HUDEP-2 (cell line): ENCODE results near the gene MDK.
A peak's percentile ranks its signal among the peaks of the same experiment; 100 is the strongest.

ENCODE experiments used
- DNase-seq, 76 experiments: peaks; one replicate each; lab custom pipeline; 2025; ENCODE audit not compliant: unreplicated experiment in 76 of 76; lab: John Stamatoyannopoulos, UW

The MDK gene

DNA sequence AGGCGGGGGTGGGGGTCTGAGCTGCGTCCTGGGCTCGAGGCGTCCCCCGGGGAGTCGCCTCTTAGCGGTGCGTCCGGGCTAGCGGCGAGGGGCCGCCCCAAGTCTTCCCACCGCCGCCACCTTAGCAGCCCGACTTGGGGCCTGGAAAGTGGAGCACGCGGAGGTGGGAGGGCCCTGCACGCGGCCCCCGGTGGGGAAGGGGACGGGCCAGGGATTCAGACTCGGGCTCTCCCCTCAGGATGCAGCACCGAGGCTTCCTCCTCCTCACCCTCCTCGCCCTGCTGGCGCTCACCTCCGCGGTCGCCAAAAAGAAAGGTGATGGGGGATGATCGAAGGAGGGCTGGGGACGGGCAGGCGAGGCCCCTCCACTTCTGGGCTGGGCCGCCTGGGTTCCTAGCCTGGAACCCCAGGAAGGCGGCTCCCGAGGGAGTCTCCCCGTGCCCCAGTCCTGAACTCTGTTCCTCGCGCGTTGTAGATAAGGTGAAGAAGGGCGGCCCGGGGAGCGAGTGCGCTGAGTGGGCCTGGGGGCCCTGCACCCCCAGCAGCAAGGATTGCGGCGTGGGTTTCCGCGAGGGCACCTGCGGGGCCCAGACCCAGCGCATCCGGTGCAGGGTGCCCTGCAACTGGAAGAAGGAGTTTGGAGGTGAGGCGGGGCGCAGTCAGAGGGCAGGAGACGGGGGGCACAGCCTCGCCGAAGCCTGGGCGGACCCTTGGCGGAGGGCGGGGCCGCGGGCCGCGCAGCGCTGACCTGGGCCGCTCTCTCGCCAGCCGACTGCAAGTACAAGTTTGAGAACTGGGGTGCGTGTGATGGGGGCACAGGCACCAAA is 563 bp downstream of the MDK start:
- no peak for DNase-seq

DNA sequence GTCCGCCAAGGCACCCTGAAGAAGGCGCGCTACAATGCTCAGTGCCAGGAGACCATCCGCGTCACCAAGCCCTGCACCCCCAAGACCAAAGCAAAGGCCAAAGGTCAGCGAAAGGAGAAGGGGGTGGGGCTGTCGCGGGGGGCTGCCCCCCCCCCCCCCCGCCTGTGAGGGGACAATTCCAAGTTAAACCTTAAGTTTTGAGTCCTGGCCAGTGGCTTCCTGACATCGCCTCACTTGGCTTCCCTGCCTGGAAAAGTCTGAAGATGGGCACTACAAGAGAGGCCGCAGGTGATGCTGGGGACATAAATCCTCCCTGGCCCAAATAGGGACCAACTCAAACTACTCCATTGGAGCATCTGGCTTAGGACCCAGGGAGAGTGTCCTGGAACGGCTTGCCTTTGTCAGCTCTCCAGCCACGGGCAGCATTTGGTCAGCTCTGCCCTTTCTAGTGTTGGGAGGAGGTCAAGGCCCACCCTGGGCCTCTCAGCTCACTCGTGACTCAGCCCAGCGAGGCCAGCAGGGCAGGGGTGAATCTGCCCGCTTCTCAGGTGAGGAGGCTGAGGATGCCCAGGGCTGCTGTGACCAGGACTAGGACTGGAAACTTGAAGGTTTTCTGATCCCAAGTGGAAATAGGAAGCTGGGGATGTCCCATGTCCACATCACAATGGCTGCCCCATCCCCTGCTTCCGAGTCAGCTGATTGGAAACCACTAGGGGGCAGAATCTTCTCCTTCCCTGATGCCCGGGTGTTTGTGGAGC is 1.4 kb downstream of the MDK start:
- peak in 7 of 76 experiments; percentile 12 to 52 (median 24) for DNase-seq

DNA sequence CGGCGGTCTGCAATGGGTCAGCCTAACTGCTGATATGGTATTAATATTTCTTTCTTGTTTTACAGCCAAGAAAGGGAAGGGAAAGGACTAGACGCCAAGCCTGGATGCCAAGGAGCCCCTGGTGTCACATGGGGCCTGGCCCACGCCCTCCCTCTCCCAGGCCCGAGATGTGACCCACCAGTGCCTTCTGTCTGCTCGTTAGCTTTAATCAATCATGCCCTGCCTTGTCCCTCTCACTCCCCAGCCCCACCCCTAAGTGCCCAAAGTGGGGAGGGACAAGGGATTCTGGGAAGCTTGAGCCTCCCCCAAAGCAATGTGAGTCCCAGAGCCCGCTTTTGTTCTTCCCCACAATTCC is 1.9 kb downstream of the MDK start:
- DNase-seq = no peak

DNA sequence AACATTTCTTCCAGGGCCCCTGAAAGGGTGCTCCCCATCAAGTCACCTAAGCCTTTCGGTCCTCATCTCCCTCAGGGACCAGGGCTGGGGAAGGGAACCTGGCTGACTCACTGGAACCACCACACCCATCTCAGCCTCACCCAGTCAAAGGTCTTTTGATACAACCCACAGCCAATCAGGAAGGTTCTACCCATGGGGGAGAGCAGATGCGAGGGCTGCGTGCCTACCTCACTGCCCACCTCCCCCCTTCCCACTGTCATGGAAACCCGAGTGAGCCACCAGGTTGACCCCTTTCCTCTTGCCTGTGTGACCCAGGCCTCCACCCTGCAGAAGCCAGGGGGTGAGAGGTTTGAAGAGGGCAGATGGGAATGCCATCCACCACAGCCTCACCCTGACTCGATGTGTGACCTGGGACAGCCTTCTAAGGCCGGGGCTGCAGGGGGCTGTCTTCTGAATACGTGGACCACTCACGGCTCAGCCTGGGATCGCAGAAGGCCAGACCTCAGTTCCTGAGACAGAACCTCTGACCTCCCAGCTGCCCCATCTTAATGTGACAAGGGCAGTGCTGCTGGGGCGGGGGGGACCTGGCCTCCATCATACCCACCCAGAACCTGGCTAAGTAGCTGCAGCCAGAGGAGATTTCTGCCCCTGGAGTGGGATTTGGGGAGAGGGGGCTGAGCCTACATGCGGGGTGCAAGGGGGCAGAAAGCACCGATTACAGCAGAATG is 2.7 kb downstream of the MDK start:
- DNase-seq = peak in 2 of 76 experiments; percentile 15 to 22

DNA sequence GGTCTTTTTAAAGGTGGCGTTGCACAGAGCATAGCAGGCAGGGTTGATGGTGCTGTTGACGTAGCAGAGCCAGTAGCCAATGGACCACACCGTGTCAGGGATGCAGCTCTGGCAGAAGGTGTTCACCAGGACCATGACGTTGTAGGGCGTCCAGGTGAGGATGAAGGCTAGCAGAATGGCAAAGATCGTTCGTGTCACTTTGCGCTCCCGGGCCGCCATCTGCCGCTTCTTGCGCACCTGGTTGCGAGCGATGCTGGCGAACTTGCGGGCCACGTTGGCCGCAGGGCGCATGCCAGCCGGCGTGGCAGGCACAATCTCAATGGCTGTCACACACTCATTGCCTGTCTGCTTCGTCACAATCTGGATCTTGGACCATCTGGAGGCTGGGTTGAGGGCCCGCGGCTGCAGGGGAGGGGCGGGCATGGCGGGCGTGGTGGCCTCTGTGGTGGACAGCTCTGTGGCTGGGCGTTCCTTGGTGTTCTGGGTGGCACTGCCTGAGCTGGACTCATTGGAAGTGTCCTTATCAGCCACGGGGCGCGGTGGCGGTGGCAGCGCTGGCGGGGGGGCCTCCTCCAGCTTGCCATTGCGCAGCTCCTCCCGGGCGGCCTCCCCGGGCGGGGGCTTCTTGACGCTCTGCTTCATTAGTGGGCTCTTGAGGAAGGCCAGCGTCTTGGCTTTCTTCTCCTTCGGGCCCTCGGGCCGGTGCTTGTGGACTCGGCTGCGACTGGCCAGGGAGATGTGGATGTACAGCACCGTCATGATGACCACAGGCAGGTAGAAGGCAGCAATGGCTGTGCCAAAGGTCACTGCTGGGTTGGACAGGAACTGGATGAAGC is 3.9 kb downstream of the MDK start:
- DNase-seq = no peak

DNA sequence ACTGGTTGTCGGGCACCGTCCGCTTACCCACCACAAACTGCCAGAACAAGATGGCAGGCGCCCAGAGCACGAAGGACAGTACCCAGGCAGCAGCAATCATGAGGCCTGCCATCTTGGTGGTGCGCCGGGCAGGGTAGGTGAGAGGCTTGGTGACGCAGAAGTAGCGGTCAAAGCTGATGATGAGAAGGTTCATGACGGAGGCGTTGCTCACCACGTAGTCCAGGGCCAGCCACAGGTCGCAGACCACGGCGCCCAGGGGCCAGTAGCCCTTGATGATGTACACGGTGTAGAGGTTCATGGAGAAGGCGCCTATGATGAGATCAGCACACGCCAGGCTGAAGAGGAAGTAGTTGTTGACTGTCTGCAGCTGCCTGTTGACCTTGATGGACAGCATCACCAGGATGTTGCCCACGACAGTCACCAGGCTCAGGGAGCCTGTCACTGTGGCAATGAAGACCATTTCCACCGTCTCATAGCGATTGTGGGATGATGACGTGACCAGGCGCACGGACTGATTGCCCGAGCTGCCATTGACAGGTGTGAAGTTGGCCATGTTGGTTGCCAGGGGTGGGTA is 4.6 kb downstream of the MDK start:
- no peak for DNase-seq

DNA sequence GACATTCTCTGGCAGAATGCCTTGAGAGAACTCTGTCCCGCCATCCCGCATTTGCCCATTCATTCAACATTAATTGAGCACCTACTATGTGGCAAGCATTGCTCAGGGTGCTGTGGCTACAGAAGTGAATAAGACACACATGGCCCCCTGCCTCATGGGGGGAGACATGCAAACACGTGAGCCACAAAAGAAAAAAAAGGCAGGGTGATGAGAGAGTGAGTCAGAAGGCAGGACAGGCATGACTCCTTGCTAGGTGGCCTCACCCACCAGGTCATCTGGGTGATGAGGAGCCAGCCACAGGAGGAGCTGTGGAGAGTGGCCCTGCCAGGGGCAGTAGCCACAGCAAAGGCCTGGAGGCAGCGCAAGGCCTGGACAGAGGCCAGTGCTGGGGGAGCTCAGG is 5.2 kb downstream of the MDK start:
- no peak for DNase-seq

DNA sequence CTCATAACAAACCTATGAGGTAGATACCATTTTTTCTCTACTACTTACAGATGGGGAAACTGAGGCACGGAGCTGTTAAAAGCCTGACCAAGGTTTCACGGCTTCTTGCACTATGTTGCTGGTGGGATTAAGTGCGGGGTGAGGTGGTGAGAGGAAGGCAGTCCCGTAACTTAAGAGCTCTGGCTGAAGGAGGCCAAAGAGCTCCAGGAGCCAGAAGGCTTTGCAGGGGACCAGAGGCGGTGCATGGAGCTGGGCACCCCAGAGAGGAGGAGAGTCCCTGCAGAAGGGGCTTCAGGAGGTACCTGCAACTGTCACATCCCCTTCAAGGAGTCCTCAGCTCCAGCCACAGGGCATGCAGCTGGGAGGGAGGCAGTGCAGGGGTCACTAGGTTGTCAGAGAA is 6.0 kb downstream of the MDK start:
- no peak for DNase-seq

DNA sequence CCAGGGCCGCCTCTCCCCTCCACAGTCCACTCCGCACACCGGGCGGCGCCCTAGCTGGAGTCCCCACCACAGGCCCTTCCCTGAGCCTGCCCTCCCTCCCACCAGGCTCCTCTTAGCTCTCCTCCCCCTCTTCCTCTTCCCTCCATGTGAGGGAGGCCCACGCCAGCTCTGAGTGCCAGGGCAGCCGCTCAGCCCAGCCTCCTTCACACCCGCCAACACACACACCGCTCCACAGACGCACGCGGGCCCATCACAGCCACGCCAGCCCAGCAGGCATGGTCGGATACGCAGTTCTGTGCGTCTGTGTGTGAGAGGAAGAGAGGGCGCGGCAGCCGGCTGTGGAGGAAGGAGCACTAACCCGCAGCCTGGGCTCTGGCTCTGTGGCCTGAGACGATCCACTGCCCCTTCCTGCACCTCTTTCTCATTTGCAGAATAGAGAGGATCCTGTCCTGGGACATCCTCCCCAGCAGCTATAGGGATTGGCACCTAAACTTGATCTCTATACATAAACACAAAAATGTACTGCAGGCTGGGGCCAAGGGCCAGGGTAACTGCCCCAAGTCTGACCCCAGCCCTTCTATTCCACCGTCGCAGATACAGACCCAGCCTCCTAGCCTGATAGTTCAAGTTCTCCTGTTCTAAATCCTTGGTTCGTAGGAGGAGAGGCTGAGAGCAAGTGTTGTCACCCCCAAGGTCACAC is 6.6 kb downstream of the MDK start:
- DNase-seq = peak in 1 of 76 experiments; percentile 18

DNA sequence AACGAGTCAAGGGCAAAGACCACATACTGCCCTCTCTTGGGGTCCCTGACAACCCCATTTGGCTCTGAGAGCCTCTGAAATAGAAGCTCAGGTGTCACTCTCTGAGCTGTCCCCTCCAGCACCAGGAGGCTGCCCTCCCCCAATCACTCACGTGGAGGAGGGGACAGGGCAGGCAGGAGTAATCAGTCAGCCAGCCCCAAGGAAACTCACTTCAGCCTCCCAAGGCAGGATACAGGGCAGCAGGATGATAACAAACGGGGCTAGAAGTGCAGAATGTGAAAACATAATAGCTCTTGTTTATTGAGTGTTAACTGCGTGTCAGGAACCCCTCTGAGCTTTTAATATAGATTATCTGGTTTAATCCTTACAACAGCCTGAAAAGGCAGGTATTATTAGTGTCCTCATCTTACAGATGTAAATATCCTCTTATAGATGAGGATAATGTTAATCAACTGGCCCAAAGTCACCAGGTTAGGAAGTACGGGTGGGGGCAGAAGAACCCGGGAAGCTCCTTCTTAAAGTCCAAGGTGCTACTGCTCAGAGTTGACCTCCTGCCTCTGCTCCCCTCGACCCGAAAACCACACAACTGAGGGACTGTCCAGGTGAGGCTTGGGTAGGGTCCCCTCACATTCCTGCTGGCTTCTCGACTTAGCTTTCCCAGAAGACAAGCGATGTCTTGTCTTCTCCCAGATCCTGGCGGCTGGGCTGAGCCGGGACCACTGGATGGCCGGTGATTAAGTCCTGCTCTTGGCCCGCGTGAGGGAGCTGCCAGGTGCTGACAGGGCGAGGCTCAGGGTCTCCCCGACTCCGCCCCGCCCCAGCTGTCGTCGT is 7.4 kb downstream of the MDK start:
- DNase-seq = peak in 2 of 76 experiments; percentile 10 to 37

DNA sequence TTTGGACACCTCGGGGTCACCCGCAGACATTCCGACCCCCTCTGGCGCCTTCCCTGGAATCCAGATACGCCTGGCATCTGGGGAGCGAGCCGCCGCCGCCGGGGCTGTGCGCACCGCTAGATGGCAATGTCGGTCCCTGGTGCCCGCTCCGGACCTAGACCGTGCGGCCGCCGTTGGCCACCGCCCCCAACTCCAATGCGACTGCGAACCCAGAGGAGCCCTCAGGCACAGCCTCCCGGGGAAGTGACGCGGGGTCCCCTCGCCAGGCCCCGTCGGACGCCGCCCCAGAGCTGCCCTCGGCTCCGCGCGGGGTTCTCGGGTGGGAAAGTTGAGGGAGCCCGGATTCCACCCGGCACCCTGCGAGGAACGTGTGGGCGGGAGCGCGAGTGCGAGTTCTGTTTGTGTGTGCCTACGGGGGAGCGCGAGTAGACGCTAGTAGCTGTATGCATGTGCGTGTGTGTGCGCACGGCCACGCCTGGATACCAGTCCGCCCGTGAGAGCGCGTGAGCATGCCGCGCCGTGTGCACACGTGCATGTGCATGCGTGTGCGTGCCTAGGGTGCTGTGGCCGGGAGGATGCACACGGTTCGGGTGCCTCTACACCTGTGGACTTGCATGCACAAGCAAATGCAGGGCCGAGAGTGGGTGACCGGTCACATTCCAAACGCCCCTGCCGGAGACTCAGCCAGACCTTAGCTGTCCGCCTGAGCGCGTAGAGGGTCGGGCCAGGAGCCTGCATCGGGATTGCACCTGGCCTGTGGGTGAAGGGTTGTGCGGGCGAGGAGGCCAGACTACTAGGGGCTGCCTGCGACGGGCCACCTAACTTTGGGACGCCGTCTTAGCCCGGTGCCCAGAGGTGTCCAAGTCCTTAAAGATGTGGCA is 8.2 kb downstream of the MDK start:
- DNase-seq = peak in 63 of 76 experiments; percentile 7 to 75 (median 51)

DNA sequence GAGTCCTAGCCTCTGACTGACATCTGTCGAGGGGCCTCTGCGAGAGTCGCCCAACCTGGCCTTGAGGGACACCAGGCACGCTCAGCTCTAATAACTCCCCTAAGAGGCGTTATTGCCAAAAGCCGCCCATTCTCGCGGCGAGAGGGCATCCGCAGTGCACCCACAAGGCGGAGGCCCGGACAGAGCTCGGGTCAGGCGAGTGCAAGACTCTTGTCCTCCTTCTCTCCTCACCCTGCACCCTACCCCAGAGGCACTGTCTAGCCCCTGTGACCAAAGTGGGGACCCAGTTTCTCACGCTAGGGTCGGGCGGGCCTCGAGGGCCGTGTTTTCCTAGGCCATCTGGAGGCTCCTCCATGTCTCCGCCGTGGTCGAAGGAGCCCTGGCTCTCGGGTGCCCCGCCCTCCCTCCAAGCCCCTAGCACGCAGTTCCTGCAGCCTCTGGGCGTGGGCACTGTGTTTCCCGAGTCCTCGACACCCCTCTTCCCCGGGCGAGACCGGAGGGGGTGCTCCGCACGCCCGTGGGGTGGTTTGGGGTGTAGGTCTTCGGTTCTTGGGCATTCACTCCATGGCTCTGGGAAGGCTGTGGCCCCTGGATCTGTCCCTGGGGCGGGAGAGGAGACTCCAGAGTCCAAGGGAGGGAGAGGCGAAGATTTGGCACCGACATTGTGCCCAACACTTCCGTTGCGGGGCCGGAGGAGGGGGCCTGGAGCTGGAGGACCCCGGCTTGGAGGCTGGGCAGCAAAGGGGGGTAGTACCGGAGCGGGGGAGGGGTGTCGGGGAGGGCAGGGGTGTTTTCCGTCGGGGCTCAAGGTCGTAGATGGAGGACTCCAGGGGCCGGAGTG is 9.1 kb downstream of the MDK start:
- peak in 5 of 76 experiments; percentile 11 to 39 (median 16) for DNase-seq

DNA sequence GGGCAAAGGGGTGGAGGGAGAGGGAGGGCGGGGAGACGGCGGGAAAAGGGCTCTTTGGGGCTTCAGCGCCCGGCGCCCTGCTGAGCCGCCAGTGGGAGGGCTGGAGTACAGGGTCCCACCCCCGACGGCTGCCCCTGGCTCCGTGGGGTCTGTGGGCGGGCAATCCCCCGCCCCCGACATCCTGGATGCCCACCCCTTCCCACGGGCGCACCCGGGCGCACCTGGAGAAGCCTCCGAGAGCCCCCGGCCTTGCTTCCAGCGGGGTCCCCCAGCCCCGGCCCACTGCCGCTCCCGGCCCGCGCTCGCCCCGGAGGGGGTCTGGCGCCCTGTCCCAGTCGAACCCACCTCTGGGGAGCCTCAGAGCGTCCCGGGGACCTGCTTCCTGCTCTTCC is 9.7 kb downstream of the MDK start:
- DNase-seq = no peak

DNA sequence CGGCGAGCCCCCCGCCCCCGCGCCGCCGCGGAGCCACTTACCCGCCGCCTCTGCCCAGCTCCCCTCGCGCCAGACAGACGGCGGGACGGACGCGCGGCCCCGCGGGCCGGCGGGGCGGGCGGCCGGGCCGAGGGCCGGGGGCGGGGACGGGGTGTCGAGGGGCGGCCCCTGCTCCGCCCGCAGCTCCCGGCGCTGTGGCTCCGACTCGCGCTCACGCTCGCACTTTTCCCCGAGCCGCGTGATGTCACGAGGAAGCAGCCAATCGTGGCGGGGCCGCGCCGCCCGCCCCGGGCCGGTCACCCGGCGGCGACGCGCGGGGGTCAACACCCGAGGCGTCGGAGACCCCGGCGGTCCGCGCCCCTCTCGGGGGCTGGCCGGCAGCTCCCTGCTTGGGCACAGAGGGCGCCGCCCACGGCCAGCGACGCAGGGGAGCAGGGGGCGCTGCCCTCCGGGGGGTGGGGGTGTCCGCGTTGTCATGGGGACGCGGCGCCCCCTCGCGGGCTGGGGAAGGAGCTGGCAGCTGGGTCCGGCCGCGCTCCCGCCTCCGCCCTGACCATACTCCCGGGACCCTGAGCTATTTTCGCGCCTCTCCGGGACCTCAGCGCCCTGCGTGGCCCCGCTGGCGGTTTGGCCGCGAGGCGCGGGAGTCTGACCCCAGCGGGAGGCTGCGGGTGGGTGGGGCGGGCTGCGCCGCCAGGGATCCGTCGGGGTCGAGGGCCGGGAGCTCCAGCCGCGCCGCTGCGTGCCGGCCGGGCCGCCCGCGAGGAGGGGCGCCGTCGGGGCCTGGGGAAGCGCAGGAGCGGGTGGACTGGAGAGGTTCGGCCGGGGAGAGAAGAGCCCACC is 10.3 kb downstream of the MDK start, which contains the start of gene CHRM4:
CHRM4 (minus strand) TSS at position 199 of the 843 bp plus-strand sequence. CDS start 5,219 bp downstream, outside the sequence.
- DNase-seq = peak in 29 of 76 experiments; percentile 7 to 55 (median 27)

DNA sequence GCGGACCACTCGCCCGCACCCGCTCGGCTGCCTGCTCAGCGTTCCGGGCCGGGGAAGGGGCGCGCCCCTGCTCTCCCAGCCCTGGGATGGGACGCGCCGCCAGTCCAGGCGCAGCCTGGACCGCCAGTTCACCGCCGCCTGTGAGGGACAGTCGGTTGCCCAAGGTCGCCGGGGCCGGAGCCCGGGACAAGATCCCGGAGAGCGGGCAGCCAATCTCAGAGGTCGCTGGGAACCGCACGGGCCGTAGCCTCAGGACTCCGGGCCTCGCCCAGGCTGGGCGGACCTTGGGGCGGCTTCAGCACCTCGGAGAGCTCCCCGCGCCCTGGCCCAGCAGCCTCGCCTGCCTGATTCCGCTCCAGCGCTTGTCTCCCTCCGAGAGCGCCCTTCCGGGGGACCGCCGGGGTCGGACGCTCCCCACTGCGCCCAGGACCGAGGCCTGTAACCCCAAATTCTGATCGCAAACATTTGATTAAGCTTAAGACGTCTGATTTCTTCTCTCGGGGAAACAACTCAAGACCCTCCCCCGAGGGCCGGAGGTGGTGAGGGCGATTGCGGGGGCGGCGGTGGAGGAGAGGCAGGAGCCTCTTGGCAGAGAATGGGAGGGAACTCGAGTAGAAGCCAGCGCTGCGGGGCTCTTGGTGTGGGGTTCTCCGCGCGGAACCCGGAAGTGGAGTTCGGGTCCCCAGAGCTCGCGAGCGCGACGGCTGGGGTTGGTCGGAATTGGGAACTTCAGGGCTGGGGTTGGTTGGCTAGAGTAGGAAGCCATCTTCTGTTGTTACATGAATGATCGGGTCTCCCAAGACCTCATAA is 11.2 kb downstream of the MDK start:
- DNase-seq = peak in 71 of 76 experiments; percentile 11 to 86 (median 67)
